ENCODE results near the gene RNASE11.

The RNASE11 gene

GRCh38 chr14:20624495-20625070, 36.8 kb upstream of the RNASE11 start (continued):
- TF ChIP-seq ZNF560 (tag by site-specific recombination; IDR thresholded peaks at IDR 0.05; ENCODE audit: borderline replicate concordance) (no peak), ZNF223 (tag by site-specific recombination; IDR thresholded peaks at IDR 0.05) (peak; percentile 84; the same call in 1 of the 2 replicates), ZNF133 (tag by site-specific recombination; IDR thresholded peaks at IDR 0.05) (no peak), ZNF830 (tag by site-specific recombination; IDR thresholded peaks at IDR 0.05; ENCODE audit: low read depth) (no peak), ZNF639 (tag by site-specific recombination; IDR thresholded peaks at IDR 0.05) (no peak), ZIC2 (tag by site-specific recombination; IDR thresholded peaks at IDR 0.05) (peak; percentile 70), ZNF398 (tag by site-specific recombination; IDR thresholded peaks at IDR 0.05) (no peak), ZBTB21 (tag by site-specific recombination; IDR thresholded peaks at IDR 0.05) (no peak), ZNF292 (tag by site-specific recombination; IDR thresholded peaks at IDR 0.05; ENCODE audit: borderline replicate concordance, low read depth) (no peak), SETDB1 (IDR thresholded peaks at IDR 0.05; ENCODE audit: insufficient read length, low read length) (no peak), ZNF585B (tag by site-specific recombination; IDR thresholded peaks at IDR 0.05) (no peak), ZNF645 (tag by site-specific recombination; IDR thresholded peaks at IDR 0.05) (no peak), ZNF266 (tag by site-specific recombination; IDR thresholded peaks at IDR 0.05; ENCODE audit: low read depth) (no peak), ZNF10 (tag by site-specific recombination; IDR thresholded peaks at IDR 0.05) (no peak; the same call in 1 of the 2 replicates), BCL11B (tag by site-specific recombination; IDR thresholded peaks at IDR 0.05; ENCODE audit: low read depth) (no peak), ZNF239 (tag by site-specific recombination; IDR thresholded peaks at IDR 0.05) (no peak), HOXA7 (CRISPR knock-in tag; IDR thresholded peaks at IDR 0.05; ENCODE audit: borderline replicate concordance) (no peak), ZNF112 (tag by site-specific recombination; IDR thresholded peaks at IDR 0.05) (no peak; the same call in 1 of the 2 replicates), ZNF211 (tag by site-specific recombination; IDR thresholded peaks at IDR 0.05; ENCODE audit: low read depth) (no peak), SP2 (tag by site-specific recombination; IDR thresholded peaks at IDR 0.05) (peak; percentile 46), ZNF416 (tag by site-specific recombination; IDR thresholded peaks at IDR 0.05) (no peak), ZNF202 (tag by site-specific recombination; IDR thresholded peaks at IDR 0.05; ENCODE audit: borderline replicate concordance) (no peak), PRDM6 (tag by site-specific recombination; IDR thresholded peaks at IDR 0.05) (no peak), SP3 (tag by site-specific recombination; IDR thresholded peaks at IDR 0.05) (no peak; the same call in 1 of the 2 replicates), ZNF692 (tag by site-specific recombination; IDR thresholded peaks at IDR 0.05) (0 out of 2 replicates have a peak, but pooled peaks have one; percentile 11), GLIS2 (tag by site-specific recombination; IDR thresholded peaks at IDR 0.05) (peak; percentile 58), GLIS1 (tag by site-specific recombination; IDR thresholded peaks at IDR 0.05) (peak; percentile 87), ZNF341 (tag by site-specific recombination; IDR thresholded peaks at IDR 0.05; ENCODE audit: low read depth) (no peak)
- TF ChIP-seq, protein P1, sequence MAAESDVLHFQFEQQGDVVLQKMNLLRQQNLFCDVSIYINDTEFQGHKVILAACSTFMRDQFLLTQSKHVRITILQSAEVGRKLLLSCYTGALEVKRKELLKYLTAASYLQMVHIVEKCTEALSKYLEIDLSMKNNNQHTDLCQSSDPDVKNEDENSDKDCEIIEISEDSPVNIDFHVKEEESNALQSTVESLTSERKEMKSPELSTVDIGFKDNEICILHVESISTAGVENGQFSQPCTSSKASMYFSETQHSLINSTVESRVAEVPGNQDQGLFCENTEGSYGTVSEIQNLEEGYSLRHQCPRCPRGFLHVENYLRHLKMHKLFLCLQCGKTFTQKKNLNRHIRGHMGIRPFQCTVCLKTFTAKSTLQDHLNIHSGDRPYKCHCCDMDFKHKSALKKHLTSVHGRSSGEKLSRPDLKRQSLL (tag by site-specific recombination; IDR thresholded peaks at IDR 0.05), result no peak
- TF ChIP-seq, protein P2, sequence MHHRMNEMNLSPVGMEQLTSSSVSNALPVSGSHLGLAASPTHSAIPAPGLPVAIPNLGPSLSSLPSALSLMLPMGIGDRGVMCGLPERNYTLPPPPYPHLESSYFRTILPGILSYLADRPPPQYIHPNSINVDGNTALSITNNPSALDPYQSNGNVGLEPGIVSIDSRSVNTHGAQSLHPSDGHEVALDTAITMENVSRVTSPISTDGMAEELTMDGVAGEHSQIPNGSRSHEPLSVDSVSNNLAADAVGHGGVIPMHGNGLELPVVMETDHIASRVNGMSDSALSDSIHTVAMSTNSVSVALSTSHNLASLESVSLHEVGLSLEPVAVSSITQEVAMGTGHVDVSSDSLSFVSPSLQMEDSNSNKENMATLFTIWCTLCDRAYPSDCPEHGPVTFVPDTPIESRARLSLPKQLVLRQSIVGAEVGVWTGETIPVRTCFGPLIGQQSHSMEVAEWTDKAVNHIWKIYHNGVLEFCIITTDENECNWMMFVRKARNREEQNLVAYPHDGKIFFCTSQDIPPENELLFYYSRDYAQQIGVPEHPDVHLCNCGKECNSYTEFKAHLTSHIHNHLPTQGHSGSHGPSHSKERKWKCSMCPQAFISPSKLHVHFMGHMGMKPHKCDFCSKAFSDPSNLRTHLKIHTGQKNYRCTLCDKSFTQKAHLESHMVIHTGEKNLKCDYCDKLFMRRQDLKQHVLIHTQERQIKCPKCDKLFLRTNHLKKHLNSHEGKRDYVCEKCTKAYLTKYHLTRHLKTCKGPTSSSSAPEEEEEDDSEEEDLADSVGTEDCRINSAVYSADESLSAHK (tag by site-specific recombination; IDR thresholded peaks at IDR 0.05), result 0 out of 2 replicates have a peak, but pooled peaks have one; percentile 26

All from HEK293 (cell line).